ENCODE results near the gene ANAPC2. TPM values are rescaled to one million over a fixed set of nuclear protein-coding genes. Genes with fewer than 3 reads are reported as not detected.

ANAPC2 gene
- total RNA-seq, 1 experiment from 2014 or later: 49.4 TPM

DNA sequence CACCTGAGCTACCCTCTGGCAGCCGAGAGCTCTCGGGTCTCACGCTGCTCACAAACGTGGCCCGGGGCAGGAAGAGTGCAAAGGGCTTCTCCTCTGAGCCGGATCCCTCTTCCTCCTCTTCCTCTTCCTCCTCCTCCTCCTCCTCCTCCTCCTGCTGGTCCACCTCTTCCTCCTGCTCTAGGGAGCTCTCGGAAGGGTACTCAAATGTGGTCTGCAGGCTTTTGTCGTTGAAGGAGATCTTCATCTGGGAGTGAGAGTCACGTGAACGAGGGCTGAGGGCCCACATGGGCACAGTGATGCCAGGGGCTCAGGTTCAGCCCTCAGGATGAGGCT, 4.1 kb upstream of the ANAPC2 start:
- Mint-ChIP-seq H3K36me3 (ENCODE audit: insufficient read depth, unreplicated experiment) (peaks cover 41% of the 10 kb centered on the region), H3K27ac (ENCODE audit: unreplicated experiment) (no peak overlapping the region), H3K4me3 (ENCODE audit: low read depth, unreplicated experiment) (no peak overlapping the region), H3K4me1 (ENCODE audit: low read depth, unreplicated experiment) (peaks cover 29% of the 10 kb centered on the region), H3K27me3 (ENCODE audit: unreplicated experiment) (no peaks in the 10 kb centered on the region), H3K9me3 (ENCODE audit: low read depth, unreplicated experiment) (no peaks in the 10 kb centered on the region)
- CTCF ChIA-PET: no interaction called here
- BruUV-seq (replicated peaks): no TSS peak
- intact Hi-C loops (cut with micrococcal nuclease; ENCODE audit: unreplicated experiment): no loop called here
- no peak for TF ChIP-seq CTCF (IDR thresholded peaks at IDR 0.05; ENCODE audit: unreplicated experiment)
- no peak for DNase-seq

DNA sequence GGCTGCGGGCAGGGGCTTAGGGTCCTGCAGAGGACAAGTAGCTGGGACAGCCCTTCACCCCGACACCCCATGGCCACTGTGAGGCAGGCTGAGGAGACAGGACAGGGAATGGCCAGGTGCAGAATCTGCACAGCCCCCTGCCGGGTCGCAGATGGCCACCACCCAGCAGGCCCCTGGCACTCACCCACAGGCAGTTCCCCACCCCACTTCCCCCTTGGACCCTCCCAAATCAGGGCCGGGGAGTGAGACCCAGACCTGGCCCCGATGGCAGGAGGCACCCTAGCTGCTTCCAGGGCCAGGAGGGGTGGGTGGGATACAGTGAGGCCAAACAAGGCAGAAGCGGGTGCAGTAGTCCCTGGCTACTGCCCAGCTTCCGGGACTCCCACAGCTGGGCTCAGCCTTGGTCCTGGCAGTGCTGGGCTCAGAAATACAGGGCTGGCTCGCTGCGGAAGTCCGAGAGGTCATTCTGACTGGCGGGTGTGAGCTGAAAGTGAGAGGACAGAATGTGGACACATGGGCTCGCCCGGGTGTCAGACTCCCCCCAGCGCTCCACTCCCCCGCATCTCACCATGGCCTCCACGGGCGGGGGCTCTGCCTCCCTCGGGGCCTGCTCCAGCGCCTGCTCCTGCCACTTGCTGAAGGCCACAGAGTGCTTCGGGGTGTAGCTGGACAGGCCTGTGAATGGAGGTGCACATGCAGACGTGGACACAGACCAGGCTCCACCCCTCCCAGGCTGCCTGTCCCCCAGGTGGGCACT, 3.5 kb upstream of the ANAPC2 start:
- CTCF ChIA-PET: interaction anchor here (0.6 kb wide), 1 partner anchor 32 kb away, joined by 3 read pairs; no protein-coding TSS in a partner anchor
- BruUV-seq (replicated peaks): no TSS peak
- intact Hi-C loops (cut with micrococcal nuclease; ENCODE audit: unreplicated experiment): no loop called here

DNA sequence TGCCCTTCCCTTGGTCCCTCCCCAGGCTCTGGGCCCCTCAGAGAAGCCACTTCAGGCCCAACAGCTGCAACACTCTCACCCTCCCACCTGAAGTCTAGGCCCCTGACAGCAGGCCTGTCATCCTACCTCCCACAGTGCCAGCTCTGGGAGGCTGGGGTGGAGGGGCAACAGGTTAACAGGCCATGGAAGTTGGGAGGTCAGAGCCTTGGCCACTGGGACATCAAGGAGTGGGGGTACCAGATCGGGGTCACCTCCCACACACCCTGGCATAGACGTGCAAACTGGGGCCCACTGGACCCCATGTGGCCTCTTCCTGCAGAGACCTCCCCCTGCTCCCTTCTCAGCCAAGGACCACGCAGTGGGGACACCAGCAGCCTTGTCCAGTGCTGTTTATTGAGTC, 2.9 kb upstream of the ANAPC2 start:
- no peak for TF ChIP-seq CTCF (IDR thresholded peaks at IDR 0.05; ENCODE audit: unreplicated experiment)
- BruUV-seq (replicated peaks): no TSS peak
- H3K4me3 Mint-ChIP-seq (ENCODE audit: low read depth, unreplicated experiment): peak overlapping the region; percentile 98
- intact Hi-C loops (cut with micrococcal nuclease; ENCODE audit: unreplicated experiment): no loop called here
- H3K36me3 Mint-ChIP-seq (ENCODE audit: insufficient read depth, unreplicated experiment): peaks cover 46% of the 10 kb centered on the region
- no peak overlapping the region for H3K27ac Mint-ChIP-seq (ENCODE audit: unreplicated experiment)
- no peaks in the 10 kb centered on the region for H3K9me3 Mint-ChIP-seq (ENCODE audit: low read depth, unreplicated experiment)
- no peaks in the 10 kb centered on the region for H3K27me3 Mint-ChIP-seq (ENCODE audit: unreplicated experiment)
- CTCF ChIA-PET: no interaction called here
- peaks cover 21% of the 10 kb centered on the region for H3K4me1 Mint-ChIP-seq (ENCODE audit: low read depth, unreplicated experiment)
- DNase-seq: no peak

More for the DNA sequence above, 3.5 kb upstream of the ANAPC2 start:
- TF ChIP-seq CTCF (IDR thresholded peaks at IDR 0.05; ENCODE audit: unreplicated experiment): no peak
- DNase-seq: no peak
- Mint-ChIP-seq H3K4me1 (ENCODE audit: low read depth, unreplicated experiment) (peaks cover 24% of the 10 kb centered on the region), H3K27ac (ENCODE audit: unreplicated experiment) (no peak overlapping the region), H3K27me3 (ENCODE audit: unreplicated experiment) (no peaks in the 10 kb centered on the region), H3K36me3 (ENCODE audit: insufficient read depth, unreplicated experiment) (peaks cover 46% of the 10 kb centered on the region), H3K9me3 (ENCODE audit: low read depth, unreplicated experiment) (no peaks in the 10 kb centered on the region), H3K4me3 (ENCODE audit: low read depth, unreplicated experiment) (no peak overlapping the region)

DNA sequence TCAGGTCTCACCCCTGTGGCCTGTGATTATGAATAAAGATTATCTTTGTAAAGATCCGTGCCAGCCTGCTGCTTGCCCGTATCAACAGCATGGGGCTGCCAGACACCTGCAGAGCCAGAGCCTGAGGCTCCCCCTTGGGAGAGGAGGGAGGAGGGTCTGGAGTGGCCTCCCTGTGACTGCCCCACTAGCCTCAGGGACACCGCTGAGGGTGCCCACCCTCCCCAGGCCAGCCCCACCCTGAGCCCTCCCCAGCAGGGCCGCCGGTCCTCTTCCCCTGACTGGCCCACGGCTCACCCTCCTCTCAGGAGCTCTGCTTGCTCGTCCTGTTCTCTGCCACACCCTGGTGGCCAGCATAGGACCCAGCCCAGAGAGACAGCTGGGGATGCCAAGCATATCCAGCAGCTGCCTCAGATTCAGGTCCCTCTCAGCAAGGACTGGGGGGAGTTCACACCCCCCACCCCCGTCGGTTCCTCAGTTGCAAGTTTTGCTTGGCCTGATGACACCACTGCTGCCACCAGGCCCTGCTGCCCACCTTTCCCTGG, 2.0 kb upstream of the ANAPC2 start:
- H3K27ac Mint-ChIP-seq (ENCODE audit: unreplicated experiment): peak overlapping the region; percentile 44
- peaks cover 46% of the 10 kb centered on the region for H3K36me3 Mint-ChIP-seq (ENCODE audit: insufficient read depth, unreplicated experiment)
- TF ChIP-seq CTCF (IDR thresholded peaks at IDR 0.05; ENCODE audit: unreplicated experiment): no peak
- H3K4me3 Mint-ChIP-seq (ENCODE audit: low read depth, unreplicated experiment): peak overlapping the region; percentile 98
- BruUV-seq (replicated peaks): no TSS peak
- CTCF ChIA-PET: interaction anchor here (0.6 to 1.9 kb wide), 3 partner anchors 8 to 46 kb away, joined by 3 to 5 read pairs (median 5); no protein-coding TSS in a partner anchor
- DNase-seq: no peak
- no peaks in the 10 kb centered on the region for H3K9me3 Mint-ChIP-seq (ENCODE audit: low read depth, unreplicated experiment)
- intact Hi-C loops (cut with micrococcal nuclease; ENCODE audit: unreplicated experiment): no loop called here
- H3K27me3 Mint-ChIP-seq (ENCODE audit: unreplicated experiment): no peaks in the 10 kb centered on the region
- H3K4me1 Mint-ChIP-seq (ENCODE audit: low read depth, unreplicated experiment): peaks cover 16% of the 10 kb centered on the region

Measured in Calu3 (cell line).